BLaER1 (cell line): Measurements from ENCODE around the gene TMEM144.

Experiments
- H3K27ac ChIP-seq: shearing (Covaris generic); formaldehyde crosslinking; 2 replicates; pipeline ENCODE4 v1.8.1; 2022
- H3K27me3 ChIP-seq: shearing (Covaris generic); formaldehyde crosslinking; 2 replicates; pipeline ENCODE4 v1.8.1; 2022
- H3K36me3 ChIP-seq: shearing (Covaris generic); formaldehyde crosslinking; 2 replicates; pipeline ENCODE4 v1.8.1; 2022
- H3K4me1 ChIP-seq: shearing (Covaris generic); formaldehyde crosslinking; 2 replicates; pipeline ENCODE4 v1.8.1; 2022
- H3K4me2 ChIP-seq: shearing (Covaris generic); formaldehyde crosslinking; 2 replicates; pipeline ENCODE4 v1.8.1; 2022
- H3K4me3 ChIP-seq: shearing (Covaris generic); formaldehyde crosslinking; 2 replicates; pipeline ENCODE4 v1.8.1; 2022
- H3K9ac ChIP-seq: shearing (Covaris generic); formaldehyde crosslinking; 2 replicates; pipeline ENCODE4 v1.8.1; 2022
- H3K9me3 ChIP-seq: shearing (Covaris generic); formaldehyde crosslinking; 2 replicates; pipeline ENCODE4 v1.8.1; 2022
- H4K20me1 ChIP-seq: shearing (Covaris generic); formaldehyde crosslinking; 2 replicates; pipeline ENCODE4 v1.8.1; 2022
- Cebpa-rat ChIP-seq: shearing (Covaris generic); IDR thresholded peaks from 2 replicates; pipeline ENCODE4 v1.8.1; 2022

TMEM144 gene

GRCh38 chr4:158192439-158193158 is 17.7 kb upstream of the TMEM144 start:
- Histone ChIP-seq H4K20me1 (no peaks in the 10 kb centered on the region), H3K4me1 (no peaks in the 10 kb centered on the region), H3K36me3 (no peaks in the 10 kb centered on the region), H3K27me3 (no peaks in the 10 kb centered on the region), H3K4me3 (no peak overlapping the region), H3K27ac (no peak overlapping the region), H3K9me3 (no peaks in the 10 kb centered on the region), H3K9ac (no peak overlapping the region), H3K4me2 (no peak overlapping the region)
- no peak for TF ChIP-seq Cebpa-rat

- TF ChIP-seq Cebpa-rat: no peak
- Histone ChIP-seq H3K4me2 (no peak overlapping the region), H3K36me3 (no peaks in the 10 kb centered on the region), H3K4me1 (no peaks in the 10 kb centered on the region), H3K27me3 (no peaks in the 10 kb centered on the region), H3K9ac (no peak overlapping the region), H3K4me3 (no peak overlapping the region), H3K27ac (no peak overlapping the region), H4K20me1 (no peaks in the 10 kb centered on the region), H3K9me3 (no peaks in the 10 kb centered on the region)
These were observed 17.0 kb upstream of the TMEM144 start for GRCh38 chr4:158193171-158193749.

GRCh38 chr4:158195297-158195696 is 15.0 kb upstream of the TMEM144 start:
- Histone ChIP-seq H3K4me2 (no peak overlapping the region), H3K9me3 (no peaks in the 10 kb centered on the region), H3K9ac (no peak overlapping the region), H3K27ac (no peak overlapping the region), H3K4me3 (no peak overlapping the region), H3K36me3 (no peaks in the 10 kb centered on the region), H3K27me3 (no peaks in the 10 kb centered on the region), H3K4me1 (no peaks in the 10 kb centered on the region), H4K20me1 (no peaks in the 10 kb centered on the region)
- no peak for TF ChIP-seq Cebpa-rat

GRCh38 chr4:158197194-158197776 is 13.0 kb upstream of the TMEM144 start:
- no peak overlapping the region for H3K27ac ChIP-seq
- H3K9ac ChIP-seq: no peak overlapping the region
- H4K20me1 ChIP-seq: no peaks in the 10 kb centered on the region
- H3K9me3 ChIP-seq: no peaks in the 10 kb centered on the region
- no peak for TF ChIP-seq Cebpa-rat
- H3K4me2 ChIP-seq: no peak overlapping the region
- H3K27me3 ChIP-seq: no peaks in the 10 kb centered on the region
- no peaks in the 10 kb centered on the region for H3K36me3 ChIP-seq
- no peak overlapping the region for H3K4me3 ChIP-seq
- no peaks in the 10 kb centered on the region; the same call in 1 of the 2 replicates for H3K4me1 ChIP-seq

GRCh38 chr4:158200214-158200613 is 10.1 kb upstream of the TMEM144 start:
- H3K9ac ChIP-seq: no peak overlapping the region
- no peak overlapping the region for H3K27ac ChIP-seq
- no peaks in the 10 kb centered on the region; the same call in 1 of the 2 replicates for H3K4me1 ChIP-seq
- TF ChIP-seq Cebpa-rat: no peak
- no peaks in the 10 kb centered on the region for H3K36me3 ChIP-seq
- no peaks in the 10 kb centered on the region for H3K27me3 ChIP-seq
- no peak overlapping the region for H3K4me3 ChIP-seq
- H4K20me1 ChIP-seq: no peaks in the 10 kb centered on the region
- no peaks in the 10 kb centered on the region for H3K9me3 ChIP-seq
- H3K4me2 ChIP-seq: no peak overlapping the region

- TF ChIP-seq Cebpa-rat: no peak
- Histone ChIP-seq H3K4me1 (no peaks in the 10 kb centered on the region; the same call in 1 of the 2 replicates), H3K4me2 (no peak overlapping the region), H3K27ac (no peak overlapping the region), H4K20me1 (no peaks in the 10 kb centered on the region), H3K36me3 (no peaks in the 10 kb centered on the region), H3K9me3 (no peaks in the 10 kb centered on the region; the same call in 1 of the 2 replicates), H3K9ac (no peak overlapping the region), H3K4me3 (no peak overlapping the region), H3K27me3 (no peaks in the 10 kb centered on the region)
These were observed 9.0 kb upstream of the TMEM144 start for GRCh38 chr4:158201322-158201721.

- H3K27ac ChIP-seq: no peak overlapping the region
- H3K4me1 ChIP-seq: no peaks in the 10 kb centered on the region; the same call in 1 of the 2 replicates
- H3K9ac ChIP-seq: no peak overlapping the region
- H3K36me3 ChIP-seq: no peaks in the 10 kb centered on the region
- no peaks in the 10 kb centered on the region for H3K27me3 ChIP-seq
- H3K4me3 ChIP-seq: no peak overlapping the region
- H3K9me3 ChIP-seq: no peaks in the 10 kb centered on the region; the same call in 1 of the 2 replicates
- H3K4me2 ChIP-seq: no peak overlapping the region
- no peak for TF ChIP-seq Cebpa-rat
- H4K20me1 ChIP-seq: no peaks in the 10 kb centered on the region
These were observed 8.4 kb upstream of the TMEM144 start for GRCh38 chr4:158201876-158202275.

- TF ChIP-seq Cebpa-rat: no peak
These were observed 7.8 kb upstream of the TMEM144 start for GRCh38 chr4:158202481-158202880.

GRCh38 chr4:158203436-158203835 is 6.8 kb upstream of the TMEM144 start:
- Histone ChIP-seq H3K4me3 (no peak overlapping the region), H3K9ac (no peak overlapping the region), H3K4me2 (no peak overlapping the region), H3K36me3 (no peaks in the 10 kb centered on the region), H3K9me3 (no peaks in the 10 kb centered on the region; the same call in 1 of the 2 replicates), H3K4me1 (no peaks in the 10 kb centered on the region; the same call in 1 of the 2 replicates), H3K27ac (no peak overlapping the region), H4K20me1 (no peaks in the 10 kb centered on the region), H3K27me3 (no peaks in the 10 kb centered on the region)
- TF ChIP-seq Cebpa-rat: no peak

More at GRCh38 chr4:158202481-158202880, 7.8 kb upstream of the TMEM144 start:
- no peak overlapping the region for H3K4me3 ChIP-seq
- no peak overlapping the region for H3K27ac ChIP-seq
- no peaks in the 10 kb centered on the region for H3K27me3 ChIP-seq
- H3K9me3 ChIP-seq: no peaks in the 10 kb centered on the region; the same call in 1 of the 2 replicates
- no peaks in the 10 kb centered on the region; the same call in 1 of the 2 replicates for H3K4me1 ChIP-seq
- no peak overlapping the region for H3K4me2 ChIP-seq
- H4K20me1 ChIP-seq: no peaks in the 10 kb centered on the region
- no peaks in the 10 kb centered on the region for H3K36me3 ChIP-seq
- H3K9ac ChIP-seq: no peak overlapping the region

- Histone ChIP-seq H3K4me1 (peaks cover 2% of the 10 kb centered on the region), H4K20me1 (no peaks in the 10 kb centered on the region), H3K27me3 (no peaks in the 10 kb centered on the region), H3K27ac (no peak overlapping the region), H3K4me3 (no peak overlapping the region), H3K9ac (no peak overlapping the region), H3K4me2 (no peak overlapping the region), H3K36me3 (no peaks in the 10 kb centered on the region), H3K9me3 (no peaks in the 10 kb centered on the region; the same call in 1 of the 2 replicates)
- no peak for TF ChIP-seq Cebpa-rat
These were observed 6.4 kb upstream of the TMEM144 start for GRCh38 chr4:158203929-158204328.
